NCI-H146 treated with DMSO at 0.1 percent for 48 hours (cell line): ENCODE results near the gene SEMA3G.

Experiments
- DNase-seq: peaks from one replicate; lab custom pipeline; 2025; ENCODE audit not compliant: unreplicated experiment; lab: John Stamatoyannopoulos, UW

The SEMA3G gene

GRCh38 chr3:52479877-52480575, 35.1 kb upstream of the SEMA3G start:
- DNase-seq: no peak

DNA sequence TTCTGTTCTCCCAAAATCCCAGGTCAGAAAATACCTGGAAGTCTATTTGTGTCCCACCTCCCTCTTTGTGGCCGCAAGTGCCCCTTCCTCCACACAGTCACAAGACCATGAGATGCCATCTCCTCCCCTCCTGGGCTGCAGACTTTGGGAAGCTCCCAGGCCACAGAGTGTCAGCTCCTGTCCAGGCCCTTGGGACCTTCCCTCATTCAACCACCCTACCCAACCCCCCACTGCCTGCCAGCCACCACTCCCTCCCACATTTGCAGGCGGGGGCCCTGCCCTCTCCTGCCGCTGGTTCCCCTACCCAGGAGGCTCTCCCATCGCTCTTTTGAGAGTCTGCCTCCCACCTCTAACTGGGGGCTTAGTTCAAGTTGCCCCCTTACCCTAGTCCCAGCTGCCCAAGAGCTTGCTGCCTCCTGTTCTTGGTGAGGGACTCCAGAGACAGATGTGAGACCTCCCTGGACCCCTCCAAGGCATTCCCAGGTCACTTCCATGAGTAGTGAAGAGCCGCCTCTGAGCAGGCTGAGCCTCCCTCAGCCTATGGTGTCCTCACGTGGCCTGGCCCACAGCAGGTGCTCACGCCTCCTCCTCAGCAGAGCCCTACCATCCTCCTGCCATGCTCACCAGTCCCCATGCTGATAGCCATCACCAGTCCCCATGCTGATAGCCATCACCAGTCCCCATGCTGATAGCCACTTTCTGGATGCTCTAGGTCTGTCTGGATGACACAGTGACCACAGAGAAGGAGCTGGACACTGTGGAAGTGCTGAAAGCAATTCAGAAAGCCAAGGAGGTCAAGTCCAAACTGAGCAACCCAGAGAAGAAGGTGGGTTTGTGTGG, 34.4 kb upstream of the SEMA3G start:
- no peak for DNase-seq

DNA sequence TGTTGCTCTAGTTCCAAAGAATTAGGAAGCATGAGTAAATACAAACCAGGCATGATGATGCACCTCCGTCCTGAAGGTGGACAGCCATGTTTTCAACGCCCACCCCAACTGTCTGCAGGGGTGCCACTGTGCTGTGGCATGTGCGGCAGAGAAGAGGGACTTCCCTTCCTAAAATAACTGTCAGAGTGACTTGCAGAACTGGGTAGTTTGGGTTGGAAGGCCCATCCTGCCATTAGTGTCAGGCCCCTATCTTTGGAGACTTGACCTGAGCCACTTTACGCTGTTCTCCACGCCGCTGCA, 32.8 kb upstream of the SEMA3G start:
- no peak for DNase-seq

DNA sequence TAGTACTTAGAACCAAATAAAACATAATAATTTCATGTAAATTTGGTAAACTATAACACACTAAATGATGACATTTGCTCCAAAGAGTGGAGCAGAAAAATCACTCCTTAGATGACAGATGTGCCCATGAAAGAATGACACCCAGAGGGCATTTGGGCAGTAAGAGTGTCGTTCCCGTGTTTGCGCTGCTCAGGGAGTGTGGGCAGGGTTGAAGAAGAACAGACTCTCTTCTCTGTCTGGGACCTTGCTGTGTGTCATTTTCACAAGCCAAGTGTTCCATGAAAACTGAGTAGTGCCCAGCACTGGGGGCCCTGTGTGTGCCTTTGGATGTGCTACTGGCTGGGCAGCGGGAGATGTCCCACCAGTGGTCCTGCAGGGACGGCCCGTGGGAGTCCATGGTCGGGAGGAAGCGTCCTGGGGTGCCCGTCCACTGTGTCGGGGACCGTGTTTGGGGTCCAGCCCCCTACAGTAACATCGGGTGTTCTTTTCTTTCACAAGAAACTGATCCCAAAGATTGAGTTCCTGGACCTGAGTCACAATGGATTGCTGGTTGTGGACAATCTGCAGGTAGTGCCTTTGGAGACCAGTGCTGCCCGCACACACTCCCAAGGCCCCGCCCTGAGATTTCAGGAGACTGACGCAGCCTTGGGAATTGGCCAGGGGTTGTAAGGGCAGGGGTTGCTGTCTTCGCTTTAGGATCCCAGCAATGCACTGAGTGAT, 32.3 kb upstream of the SEMA3G start:
- no peak for DNase-seq

DNA sequence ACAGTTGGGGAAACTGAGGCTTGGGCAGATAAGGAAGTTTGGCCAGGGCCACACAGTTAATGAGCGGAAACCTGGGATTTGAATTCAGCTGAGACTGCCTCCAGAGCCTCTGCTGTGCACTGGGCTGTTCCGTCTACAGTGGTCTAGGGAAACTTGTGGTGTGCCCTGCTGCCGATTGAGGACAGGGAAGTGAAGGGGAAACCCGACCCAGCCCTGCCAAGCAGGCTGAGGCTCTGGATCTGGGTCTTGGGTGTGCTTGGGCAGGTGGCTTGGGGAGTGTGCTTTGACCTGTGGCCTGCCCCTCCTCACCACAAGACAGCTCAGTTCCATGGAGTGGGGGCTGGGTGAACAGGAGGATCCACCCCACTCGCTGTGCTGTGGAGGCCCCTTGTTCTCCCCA, 28.1 kb upstream of the SEMA3G start:
- DNase-seq: no peak

DNA sequence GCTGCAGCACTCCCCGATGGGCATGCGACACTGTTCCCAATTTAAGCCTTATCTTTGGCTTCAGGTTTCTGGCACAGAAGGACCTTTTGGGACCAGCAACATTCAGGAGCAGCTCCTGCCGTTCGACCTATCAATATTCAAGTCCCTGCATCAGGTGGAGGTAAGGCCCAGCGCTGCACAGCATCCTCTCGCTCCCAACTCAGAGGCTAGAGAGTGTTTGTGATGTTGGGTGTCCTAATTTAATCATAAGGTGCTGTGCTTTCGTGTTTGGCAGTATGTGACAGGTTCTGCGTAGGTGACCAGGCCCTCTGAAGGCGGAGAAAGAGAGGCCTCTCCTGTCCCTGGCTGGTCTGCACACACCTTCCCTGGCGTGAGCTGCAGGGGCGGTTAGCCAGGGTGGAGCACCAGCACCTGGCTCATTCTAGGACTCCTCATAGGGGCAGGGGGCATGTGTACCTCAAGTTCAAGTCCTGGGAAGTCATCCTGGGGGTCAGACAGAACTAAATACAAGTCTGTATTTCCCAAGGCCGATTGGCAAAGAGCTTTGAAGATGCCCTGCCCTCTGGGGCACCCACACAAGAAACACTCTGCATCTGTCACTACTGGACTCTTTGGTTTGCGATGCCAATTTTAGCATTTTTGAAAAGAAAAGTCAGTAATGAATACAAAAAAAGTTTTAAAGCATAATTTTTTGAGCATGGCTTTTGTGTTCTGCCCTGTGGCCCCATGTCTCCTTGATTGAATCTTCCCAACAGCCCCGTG, 27.5 kb upstream of the SEMA3G start:
- no peak for DNase-seq

DNA sequence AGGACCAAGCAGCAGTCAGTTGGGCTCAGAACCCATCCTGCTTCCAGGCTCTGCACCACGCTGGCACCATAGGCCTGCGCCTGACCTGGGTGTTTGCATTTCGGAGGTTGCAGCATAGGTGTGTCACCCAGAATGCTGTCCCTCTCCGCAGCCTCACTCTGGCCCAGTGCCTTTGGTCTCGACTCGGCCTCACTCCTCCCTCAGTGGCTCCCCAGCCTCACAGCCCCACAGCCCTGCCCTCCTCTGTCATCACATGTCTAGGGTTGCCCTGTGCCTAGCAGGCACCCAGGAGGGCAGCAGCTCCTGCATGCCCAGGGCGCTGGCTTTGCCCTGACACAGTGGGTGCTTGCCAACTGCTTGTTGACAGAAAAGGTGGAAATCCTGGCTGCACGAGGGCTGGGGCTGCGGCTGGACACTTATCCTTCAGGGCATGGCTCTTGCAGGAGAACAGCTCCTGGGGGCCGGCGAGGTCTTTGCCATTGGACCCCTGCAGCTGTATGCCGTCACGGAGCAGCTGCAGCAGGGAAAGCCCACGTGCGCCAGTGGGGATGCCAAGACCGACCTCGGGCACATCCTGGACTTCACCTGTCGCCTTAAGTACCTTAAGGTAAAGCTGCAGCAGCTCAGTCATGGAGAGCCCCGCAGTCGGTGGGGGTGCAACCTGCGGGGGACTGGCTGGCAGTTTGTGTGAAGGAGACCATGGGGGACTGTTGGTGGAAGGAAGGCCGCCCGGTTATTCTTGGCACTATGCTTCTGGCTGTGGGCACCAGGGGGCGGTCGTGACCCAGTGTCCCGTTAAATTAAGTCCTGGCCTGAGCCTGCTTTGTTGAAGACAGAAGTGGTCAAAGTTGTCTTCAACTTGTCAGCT, 26.7 kb upstream of the SEMA3G start:
- DNase-seq: no peak

DNA sequence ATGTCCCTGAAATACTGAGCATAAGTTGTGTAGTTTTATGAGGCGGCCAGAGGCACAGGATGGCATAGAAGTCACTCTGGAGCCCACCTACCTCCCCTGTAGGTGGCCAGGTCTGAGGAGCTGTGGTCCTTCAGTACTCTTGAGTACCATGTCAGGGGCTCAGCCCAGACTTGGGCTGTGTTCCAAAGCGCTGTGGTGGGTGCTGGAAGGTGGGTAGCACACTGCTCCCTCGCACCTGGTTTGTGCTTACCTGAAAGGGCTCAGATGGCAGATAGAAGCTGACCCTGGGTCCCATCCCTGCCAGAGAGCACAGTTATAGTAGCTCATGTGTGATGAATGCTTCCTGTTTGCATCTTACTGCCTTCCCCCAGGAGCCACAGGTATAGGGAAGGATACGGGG, 26.0 kb upstream of the SEMA3G start:
- no peak for DNase-seq

DNA sequence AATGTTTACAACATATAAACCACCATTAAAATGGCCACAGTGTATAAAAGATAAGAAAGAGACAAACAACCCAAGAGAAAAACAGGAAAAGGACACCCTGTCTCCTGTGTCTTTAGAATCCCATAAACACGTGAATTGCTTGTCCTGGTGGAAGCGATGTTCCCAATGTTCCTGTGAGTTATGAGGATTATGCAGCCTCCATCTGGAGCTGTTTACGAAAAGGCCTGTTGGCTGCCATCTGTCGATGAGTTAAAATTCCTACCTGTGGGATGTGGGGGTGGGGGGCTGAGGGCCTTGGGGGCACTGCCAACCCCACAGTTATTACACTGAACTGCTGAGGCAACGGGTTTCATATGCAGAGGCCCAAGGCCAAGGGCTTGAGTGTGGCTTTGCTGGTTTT, 24.1 kb upstream of the SEMA3G start:
- DNase-seq: no peak

GRCh38 chr3:52468336-52468735, 23.4 kb upstream of the SEMA3G start:
- no peak for DNase-seq

DNA sequence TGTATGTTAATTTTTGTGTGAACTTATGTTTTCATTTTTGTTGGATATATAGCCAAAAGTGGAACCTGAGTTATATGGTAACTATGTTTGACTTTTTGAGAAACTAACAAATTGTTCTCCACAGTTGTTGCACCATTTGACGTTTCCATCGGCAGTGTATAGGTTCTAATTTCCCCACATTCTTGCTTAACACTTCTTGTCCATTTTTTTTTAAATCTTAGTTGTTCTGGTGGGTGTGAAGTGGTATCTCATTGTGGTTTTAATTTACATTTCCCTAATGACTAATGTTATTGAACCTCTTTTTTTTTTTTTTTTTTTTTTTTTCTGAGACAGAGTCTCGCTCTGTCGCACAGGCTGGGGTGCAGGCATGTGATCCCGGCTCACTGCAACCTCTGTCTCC, 18.5 kb upstream of the SEMA3G start:
- no peak for DNase-seq

DNA sequence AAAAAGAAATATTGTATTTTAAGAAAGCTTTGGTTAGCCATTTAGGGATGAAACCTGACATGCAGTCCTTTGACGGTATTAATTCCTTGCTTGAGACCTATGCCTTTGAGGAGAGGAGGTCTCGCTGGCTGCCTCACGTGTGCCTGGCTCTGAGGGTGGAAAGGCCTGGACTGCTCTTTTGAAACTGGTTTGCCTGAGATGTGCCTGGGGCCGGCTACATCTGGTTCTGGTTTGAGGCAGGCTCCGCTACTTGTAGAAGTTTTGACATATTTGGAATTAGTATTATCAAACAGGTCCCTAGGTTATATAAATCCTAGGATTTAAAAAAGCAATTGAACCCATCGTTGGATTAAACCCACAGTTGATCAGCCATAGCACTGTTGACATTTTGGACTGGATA, 17.0 kb upstream of the SEMA3G start:
- no peak for DNase-seq

- DNase-seq: no peak
Observed at GRCh38 chr3:52458770-52459545, 14.1 kb upstream of the SEMA3G start.

GRCh38 chr3:52458031-52458760, 13.3 kb upstream of the SEMA3G start:
- DNase-seq: no peak

DNA sequence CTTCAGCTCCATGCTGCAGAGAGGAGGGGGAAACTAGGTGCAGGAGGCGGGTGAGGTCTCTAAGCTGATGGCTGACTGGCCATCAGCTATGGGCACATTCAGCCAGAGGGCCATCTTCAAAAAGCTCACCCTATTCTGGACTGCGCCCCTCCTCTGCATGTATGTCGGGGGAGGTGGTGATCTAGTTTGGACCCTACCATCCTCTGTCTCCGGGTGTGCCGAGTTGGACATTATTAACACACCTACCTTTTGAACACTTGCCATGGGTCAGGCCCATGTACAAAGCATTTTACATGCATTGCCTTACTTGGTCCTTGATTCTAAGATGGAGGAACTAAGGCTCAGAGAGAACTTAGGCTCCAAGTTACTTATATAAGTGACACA, 11.9 kb upstream of the SEMA3G start:
- no peak for DNase-seq

- DNase-seq: no peak
Observed at GRCh38 chr3:52456169-52456799, 11.4 kb upstream of the SEMA3G start.

DNA sequence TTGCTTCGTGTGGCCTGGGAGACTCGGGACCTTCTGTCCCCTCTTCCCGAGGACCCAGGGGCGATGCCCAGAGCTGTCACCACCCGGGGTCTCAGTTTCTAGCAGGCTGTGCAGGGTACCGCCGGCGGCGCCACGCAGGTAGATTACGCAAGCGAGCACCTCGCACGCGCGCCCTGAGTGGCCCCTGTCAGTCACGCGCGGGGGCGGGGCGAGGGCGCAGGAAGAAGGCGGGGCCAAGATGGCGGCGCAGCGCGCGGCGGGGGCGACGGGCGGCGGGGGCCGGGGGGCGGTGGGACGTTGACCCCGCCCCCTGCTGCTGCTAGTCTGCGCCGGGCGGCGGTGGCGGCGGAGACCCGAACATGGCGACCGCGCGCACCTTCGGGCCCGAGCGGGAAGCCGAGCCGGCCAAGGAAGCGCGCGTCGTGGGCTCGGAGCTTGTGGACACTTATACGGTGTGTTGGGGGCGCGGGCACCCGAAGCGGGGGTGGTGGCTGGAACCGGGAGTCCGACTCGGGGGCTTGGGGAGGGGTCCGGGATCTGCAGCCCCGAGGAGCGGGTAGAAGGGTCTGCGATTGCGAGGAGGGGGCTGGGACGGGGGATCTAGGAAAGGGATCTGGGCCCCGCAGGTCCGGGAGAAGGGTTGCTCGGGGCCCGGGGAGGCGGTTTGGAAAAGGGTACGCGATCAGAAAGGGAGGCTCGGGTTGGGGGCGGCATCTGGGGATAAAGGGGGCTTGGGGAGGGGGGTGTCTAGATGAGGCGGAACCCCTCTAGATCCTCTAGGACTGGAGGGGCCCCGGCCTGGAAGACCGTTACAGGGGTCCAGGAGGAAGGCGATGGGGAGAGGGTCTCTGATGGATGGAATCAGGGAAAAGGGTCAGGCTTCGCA, 10.6 kb upstream of the SEMA3G start, which contains the start of gene NISCH:
Gene NISCH (plus strand): TSS at position 322 of the 886 bp plus-strand sequence. CDS start 38 bp downstream, at position 360.
- peak; percentile 64 for DNase-seq

DNA sequence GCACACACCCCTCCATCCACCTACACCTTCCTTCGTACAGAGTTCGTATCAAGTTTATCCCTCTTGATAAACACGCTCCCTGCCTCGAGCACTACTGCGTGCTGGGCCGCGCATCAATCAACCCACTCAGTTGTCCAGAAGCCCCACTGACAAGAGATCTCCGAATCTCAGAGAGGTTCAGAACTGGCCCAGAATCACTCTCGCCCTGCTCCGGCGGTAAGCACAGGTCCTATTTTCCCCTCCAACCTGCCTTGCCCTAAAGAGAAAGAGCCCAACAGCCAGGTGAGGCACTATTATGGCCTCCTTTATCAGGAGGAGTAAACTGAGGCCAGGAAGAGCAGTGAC, 10.0 kb upstream of the SEMA3G start:
- no peak for DNase-seq
